ENCODE results near the gene ITPKC.
A peak's percentile ranks its signal among the peaks of the same experiment; 100 is the strongest.

The ITPKC gene

GRCh38 chr19:40776932-40777644 is 60.2 kb downstream of the ITPKC start:
- TF ChIP-seq CTCF (IDR thresholded peaks at IDR 0.05; ENCODE audit: insufficient read depth, low read depth, low read length, missing control alignments) = no peak
- DNase-seq (ENCODE audit: low read depth) = peak; percentile 90
- H3K4me3 ChIP-seq (ENCODE audit: low read length) = peak overlapping the region; percentile 74

GRCh38 chr19:40777645-40777936 is 60.7 kb downstream of the ITPKC start:
- peak overlapping the region; percentile 74 for H3K4me3 ChIP-seq (ENCODE audit: low read length)

GRCh38 chr19:40777937-40778705 is 61.2 kb downstream of the ITPKC start, which contains the start of gene RAB4B:
RAB4B (plus strand) TSS chr19:40778247; CDS start chr19:40778376, 129 bp downstream.
- peak within 1 kb of the TSS; percentile 74 for H3K4me3 ChIP-seq (ENCODE audit: low read length)
- no peak for TF ChIP-seq CTCF (IDR thresholded peaks at IDR 0.05; ENCODE audit: insufficient read depth, low read depth, low read length, missing control alignments)
- peak; percentile 100 for DNase-seq (ENCODE audit: low read depth)

More at GRCh38 chr19:40777645-40777936, 60.7 kb downstream of the ITPKC start:
- TF ChIP-seq CTCF (IDR thresholded peaks at IDR 0.05; ENCODE audit: insufficient read depth, low read depth, low read length, missing control alignments) = no peak
- DNase-seq (ENCODE audit: low read depth) = no peak

- peak overlapping the region; percentile 74 for H3K4me3 ChIP-seq (ENCODE audit: low read length)
- TF ChIP-seq CTCF (IDR thresholded peaks at IDR 0.05; ENCODE audit: insufficient read depth, low read depth, low read length, missing control alignments) = no peak
- no peak for DNase-seq (ENCODE audit: low read depth)
Measured at GRCh38 chr19:40778706-40779284, 61.9 kb downstream of the ITPKC start.

GRCh38 chr19:40780582-40780981 is 63.7 kb downstream of the ITPKC start:
- no peak for DNase-seq (ENCODE audit: low read depth)
- H3K4me3 ChIP-seq (ENCODE audit: low read length) = no peak overlapping the region
- no peak for TF ChIP-seq CTCF (IDR thresholded peaks at IDR 0.05; ENCODE audit: insufficient read depth, low read depth, low read length, missing control alignments)

DNA sequence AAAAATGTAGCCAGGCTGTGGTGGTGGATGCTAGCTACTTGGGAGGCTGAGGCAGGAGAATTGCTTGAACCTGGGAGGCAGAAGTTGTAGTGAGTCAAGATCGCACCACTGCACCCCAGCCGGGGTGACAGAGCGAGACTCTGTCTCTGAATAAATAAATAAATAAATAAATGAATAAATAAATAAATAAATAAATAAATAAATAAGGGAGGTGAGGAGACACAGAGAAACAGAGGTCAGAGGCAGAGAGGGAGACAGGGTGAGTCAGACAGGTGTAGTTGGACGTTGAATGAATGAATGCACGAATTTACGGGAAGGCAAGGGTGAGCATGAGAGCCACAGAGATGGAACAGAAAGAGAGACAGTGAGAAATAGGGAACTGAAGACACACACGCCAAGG is 64.2 kb downstream of the ITPKC start:
- no peak for TF ChIP-seq CTCF (IDR thresholded peaks at IDR 0.05; ENCODE audit: insufficient read depth, low read depth, low read length, missing control alignments)
- no peak overlapping the region for H3K4me3 ChIP-seq (ENCODE audit: low read length)
- no peak for DNase-seq (ENCODE audit: low read depth)

All from epithelial cell of esophagus (primary cell).